Measurements from ENCODE around the gene UBXN11. TPM values are rescaled to one million over a fixed set of nuclear protein-coding genes. Genes with fewer than 3 reads are reported as not detected.
A peak's percentile ranks its signal among the peaks of the same experiment; 100 is the strongest.

UBXN11 gene
- total and polyA plus RNA-seq, 2 of the 13 experiments (the other 11 are each of a cell fraction or from before 2014, with no cell fraction given): 9.3 to 10.4 TPM

DNA sequence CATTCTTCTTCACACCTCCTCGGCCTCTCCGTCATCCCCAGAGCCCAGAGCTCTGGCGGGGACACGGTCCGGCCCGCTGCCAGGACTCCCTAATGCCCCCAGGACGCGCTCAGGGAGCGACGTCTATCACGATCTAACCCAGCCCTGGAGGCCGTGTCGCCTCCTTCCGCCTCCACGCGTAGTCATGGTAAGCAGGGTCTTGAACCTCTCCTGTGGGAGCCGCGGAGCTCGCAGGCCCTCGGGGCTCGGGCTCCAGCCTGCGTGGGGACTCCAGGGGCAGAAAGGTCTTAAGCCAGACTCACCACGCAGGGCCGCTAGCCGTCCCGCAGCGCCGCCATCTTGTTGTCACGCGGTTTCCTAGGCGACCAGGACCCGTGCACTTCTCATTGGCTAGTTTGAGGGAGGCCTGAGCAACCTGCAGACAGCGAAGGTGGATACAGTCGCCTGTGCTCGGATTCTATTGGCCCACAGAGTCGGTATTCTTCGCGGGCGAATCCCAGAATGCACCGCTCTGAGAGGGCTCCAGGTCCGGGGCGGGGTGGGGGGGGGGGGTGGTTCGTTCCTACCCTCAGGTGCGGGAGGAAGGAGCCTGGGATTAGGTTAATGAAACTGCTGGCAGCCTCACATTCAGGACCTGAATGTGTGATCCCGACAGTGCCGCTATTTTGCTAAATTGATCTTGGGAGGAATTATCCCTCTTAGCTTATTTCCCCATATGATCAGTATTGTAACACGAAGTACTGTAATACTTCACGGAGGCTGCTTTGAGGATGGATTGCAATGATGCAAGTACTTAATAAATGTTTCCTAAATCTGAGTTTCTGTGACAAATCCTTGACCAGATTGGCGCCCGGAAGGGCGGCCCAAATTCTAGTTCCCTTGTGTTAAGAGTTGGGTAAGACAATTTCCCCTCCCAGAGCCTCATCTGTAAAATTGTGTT, at the start of gene UBXN11 (continued):
- TF ChIP-seq GFI1 (CRISPR knock-in tag; IDR thresholded peaks at IDR 0.05; ENCODE audit: borderline replicate concordance) (no peak), ZNF713 (CRISPR knock-in tag; IDR thresholded peaks at IDR 0.05) (no peak), RARG (CRISPR knock-in tag; IDR thresholded peaks at IDR 0.05; ENCODE audit: low read depth) (no peak), AGO1 (IDR thresholded peaks at IDR 0.05; ENCODE audit: low read depth, low read length, poor library complexity, severe bottlenecking) (no peak), ZNF3 (CRISPR knock-in tag; IDR thresholded peaks at IDR 0.05) (no peak), SRSF1 (optimal IDR thresholded peaks at IDR 0.05; ENCODE audit: low read depth, low read length) (no peak), ETV5 (CRISPR knock-in tag; IDR thresholded peaks at IDR 0.05; ENCODE audit: borderline replicate concordance) (no peak), NCOR1 (IDR thresholded peaks at IDR 0.05; ENCODE audit: borderline replicate concordance, low read length) (no peak), ZNF7 (CRISPR knock-in tag; IDR thresholded peaks at IDR 0.05) (no peak), ZMAT5 (CRISPR knock-in tag; IDR thresholded peaks at IDR 0.05; ENCODE audit: borderline replicate concordance, low read depth) (no peak), CENPT (CRISPR knock-in tag; IDR thresholded peaks at IDR 0.05; ENCODE audit: low read depth) (no peak), ZBTB1 (CRISPR knock-in tag; IDR thresholded peaks at IDR 0.05; ENCODE audit: borderline replicate concordance) (no peak), ZNF281 (CRISPR knock-in tag; IDR thresholded peaks at IDR 0.05; ENCODE audit: borderline replicate concordance) (no peak), NFE2L2 (IDR thresholded peaks at IDR 0.05; ENCODE audit: low read length) (no peak), HOXA5 (CRISPR knock-in tag; IDR thresholded peaks at IDR 0.05) (no peak), SMARCE1 (IDR thresholded peaks at IDR 0.05; ENCODE audit: borderline replicate concordance) (no peak), KDM6A (CRISPR knock-in tag; IDR thresholded peaks at IDR 0.05; ENCODE audit: low read depth) (no peak), ELF3 (CRISPR knock-in tag; IDR thresholded peaks at IDR 0.05) (no peak), ZNF549 (CRISPR knock-in tag; IDR thresholded peaks at IDR 0.05) (no peak), POLR2AphosphoS5 (IDR thresholded peaks at IDR 0.05; ENCODE audit: low read depth, low read length) (peak; percentile 51), STAG1 (CRISPR knock-in tag; IDR thresholded peaks at IDR 0.05) (no peak), GRHL1 (CRISPR knock-in tag; conservative IDR thresholded peaks at IDR 0.05) (no peak), ZNF572 (CRISPR knock-in tag; IDR thresholded peaks at IDR 0.05) (no peak), ZNF282 (IDR thresholded peaks at IDR 0.05; ENCODE audit: partially characterized antibody) (no peak), ZBTB39 (CRISPR knock-in tag; IDR thresholded peaks at IDR 0.05) (no peak)
